Brain pericyte (primary cell): Measurements from ENCODE around the gene ERC2.

Experiments used
- DNase-seq: peaks from one replicate; pipeline ENCODE4 v3.0.0-alpha.2; 2012; ENCODE audit warnings: low read depth, low spot score

ERC2 gene

GRCh38 chr3:55827786-55828185, 640.5 kb downstream of the ERC2 start:
- no peak for DNase-seq

DNA sequence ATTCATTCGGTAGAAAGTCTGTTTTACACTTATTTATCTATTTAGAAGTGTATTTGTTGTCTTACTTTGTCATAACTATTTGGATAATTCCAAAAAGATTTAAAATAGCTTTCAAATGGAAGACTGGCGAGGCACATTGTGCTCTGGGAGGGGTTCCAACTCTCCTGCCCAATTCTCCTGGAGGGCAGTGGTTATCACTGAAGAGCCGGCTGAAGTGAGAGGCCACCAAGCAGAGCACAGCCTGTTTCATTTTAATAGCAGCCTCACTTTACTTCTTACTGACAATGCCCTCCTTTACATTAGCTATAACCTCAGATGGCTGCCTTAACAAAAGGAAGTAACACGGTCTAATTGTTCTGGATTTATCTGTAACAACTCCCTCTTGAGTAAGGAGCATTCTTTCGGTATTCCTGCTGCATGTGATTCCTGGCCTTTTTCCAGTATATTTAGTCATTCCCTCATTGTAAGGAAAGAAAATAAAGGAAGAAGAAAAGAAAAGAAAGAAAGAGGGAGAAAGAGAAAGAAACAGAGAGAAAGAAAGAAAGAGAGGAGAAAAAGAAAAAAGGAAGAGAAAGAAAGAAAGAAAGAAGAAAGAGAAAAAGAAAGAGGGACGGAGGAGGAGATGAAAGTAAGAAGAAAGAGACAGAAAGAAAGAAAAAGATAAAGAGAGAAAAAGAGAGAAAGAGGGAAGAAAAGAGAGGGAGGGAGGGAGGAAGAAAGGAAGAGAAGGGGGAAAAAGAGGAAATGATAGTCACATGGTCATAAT, 641.4 kb downstream of the ERC2 start:
- no peak for DNase-seq

DNA sequence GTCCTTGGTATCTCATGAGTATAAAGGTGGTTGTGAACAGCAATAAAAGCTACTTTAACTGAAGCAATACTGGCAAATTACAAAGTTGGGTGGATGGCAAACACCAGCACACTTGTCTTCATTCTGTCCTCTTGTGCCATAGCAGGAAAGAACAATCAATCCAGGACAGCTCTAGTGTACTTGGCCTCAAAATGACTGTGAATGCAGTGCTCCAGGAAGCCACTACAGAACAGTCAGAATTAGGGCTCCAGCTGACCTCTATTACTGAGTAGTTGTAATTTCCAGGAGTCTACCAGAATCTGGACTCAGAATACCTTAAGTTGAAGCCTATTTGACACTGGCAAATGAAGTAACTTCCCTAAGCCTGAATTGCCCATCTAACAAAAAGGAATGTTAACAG, 642.2 kb downstream of the ERC2 start:
- DNase-seq: no peak

- DNase-seq: no peak
Measured at GRCh38 chr3:55824406-55824805, 643.9 kb downstream of the ERC2 start.

DNA sequence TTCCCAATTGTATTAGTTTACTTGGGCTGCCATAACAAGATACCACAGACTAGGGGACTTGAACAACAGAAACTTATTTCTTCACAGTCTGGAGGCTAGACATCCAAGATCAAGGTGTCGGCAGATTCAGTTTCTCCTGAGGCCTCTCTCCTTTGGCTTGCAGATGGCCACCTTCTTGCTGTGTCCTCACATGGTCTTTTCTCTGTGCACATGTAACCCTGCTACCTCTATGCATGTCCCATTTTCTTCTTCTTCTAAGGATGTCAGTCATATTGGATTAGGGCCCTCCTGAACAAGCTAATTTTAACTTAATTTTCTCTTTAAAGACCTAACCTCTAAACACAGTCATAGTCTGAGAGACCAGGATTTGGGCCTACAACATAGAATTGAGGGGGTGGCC, 644.4 kb downstream of the ERC2 start:
- DNase-seq: no peak

DNA sequence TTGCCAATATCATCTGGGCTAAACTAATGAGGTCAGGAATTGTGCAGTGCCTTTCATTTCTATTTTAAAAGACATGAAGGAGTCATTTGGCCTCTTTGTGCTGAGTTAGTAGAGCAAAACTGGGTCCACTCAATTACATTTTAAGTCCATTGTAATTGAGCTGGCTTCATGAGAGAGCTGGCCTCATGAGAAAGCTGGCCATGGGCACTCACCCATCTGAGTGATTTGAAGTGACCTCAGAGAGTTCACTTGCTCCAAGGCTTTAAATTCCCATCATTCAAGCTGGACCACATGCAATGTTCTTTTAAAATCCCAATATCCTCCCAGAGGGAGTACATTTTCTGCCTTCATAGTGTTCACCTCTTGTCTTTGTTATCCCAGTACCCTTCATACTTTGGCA, 645.3 kb downstream of the ERC2 start:
- no peak for DNase-seq

GRCh38 chr3:55819005-55819404, 649.3 kb downstream of the ERC2 start:
- DNase-seq: no peak

- no peak for DNase-seq
Measured at GRCh38 chr3:55818485-55818884, 649.8 kb downstream of the ERC2 start.

GRCh38 chr3:55816794-55817576, 651.3 kb downstream of the ERC2 start:
- no peak for DNase-seq

- DNase-seq: no peak
Measured at GRCh38 chr3:55815262-55815661, 653.0 kb downstream of the ERC2 start.

GRCh38 chr3:55813268-55814097, 654.8 kb downstream of the ERC2 start:
- DNase-seq: no peak

GRCh38 chr3:55812394-55813013, 655.8 kb downstream of the ERC2 start:
- DNase-seq: no peak

DNA sequence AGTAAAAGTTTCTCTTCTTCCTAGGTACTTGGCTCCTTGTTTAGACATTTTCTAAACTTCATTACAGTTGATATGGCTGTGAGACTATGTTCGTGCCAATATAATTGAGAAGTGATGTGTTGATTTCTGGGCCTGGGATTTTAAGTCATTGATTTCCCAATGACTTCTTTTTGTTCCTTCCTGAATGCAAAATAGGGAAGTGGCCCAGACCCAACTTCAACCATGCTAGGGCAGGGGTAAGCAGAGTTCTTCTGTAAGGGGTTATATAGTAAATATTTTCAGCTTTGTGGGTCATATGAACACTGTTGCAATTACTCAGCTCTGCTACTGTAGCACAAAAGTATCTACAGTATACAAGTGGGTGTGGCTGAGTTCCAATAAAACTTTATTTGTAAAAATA, 661.1 kb downstream of the ERC2 start:
- DNase-seq: no peak

GRCh38 chr3:55805169-55805568, 663.1 kb downstream of the ERC2 start:
- DNase-seq: no peak

DNA sequence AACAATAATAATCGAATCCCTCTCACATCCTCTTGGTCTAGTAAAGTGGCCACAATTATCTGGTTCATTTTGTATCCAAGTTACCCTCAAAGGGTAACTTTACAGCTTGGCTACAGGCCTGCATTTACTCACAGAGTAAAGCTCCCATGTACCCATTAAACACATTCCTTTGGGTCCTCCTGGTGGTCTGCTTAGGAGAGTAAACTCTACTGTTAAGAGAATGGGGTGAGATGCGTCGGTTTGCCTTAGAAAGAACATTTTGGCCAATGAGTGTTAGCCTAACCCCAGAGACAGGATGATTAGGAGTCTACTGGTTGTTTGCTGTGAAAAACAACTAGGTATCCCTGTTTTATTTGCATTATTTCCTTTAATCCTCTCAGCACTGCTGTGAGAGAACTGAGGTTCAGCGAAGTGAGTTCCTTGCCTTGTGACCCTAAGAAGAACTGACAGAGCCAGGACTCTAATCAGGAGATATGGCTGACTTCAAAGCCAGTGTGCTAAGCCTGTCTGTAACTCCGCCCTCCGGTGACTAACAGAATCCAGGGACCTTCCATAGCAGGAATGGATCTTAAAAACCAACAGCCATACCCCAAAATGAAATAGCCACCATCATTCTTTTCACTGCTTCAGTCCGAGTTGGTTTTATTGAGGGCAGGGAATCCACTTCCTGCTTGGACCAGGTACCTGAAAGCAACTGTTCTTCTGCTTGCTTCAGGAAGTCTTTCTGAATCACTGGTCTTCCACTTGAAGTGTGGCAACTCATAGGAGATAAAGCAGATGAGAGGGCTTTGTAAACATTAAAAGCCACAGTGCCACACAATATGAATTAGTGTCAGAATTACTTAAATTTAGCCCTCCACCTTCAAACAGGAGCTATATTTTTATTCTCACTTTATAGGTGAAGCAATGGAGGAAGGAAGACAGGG, 663.8 kb downstream of the ERC2 start:
- DNase-seq: no peak

GRCh38 chr3:55802816-55803215, 665.5 kb downstream of the ERC2 start:
- DNase-seq: no peak

DNA sequence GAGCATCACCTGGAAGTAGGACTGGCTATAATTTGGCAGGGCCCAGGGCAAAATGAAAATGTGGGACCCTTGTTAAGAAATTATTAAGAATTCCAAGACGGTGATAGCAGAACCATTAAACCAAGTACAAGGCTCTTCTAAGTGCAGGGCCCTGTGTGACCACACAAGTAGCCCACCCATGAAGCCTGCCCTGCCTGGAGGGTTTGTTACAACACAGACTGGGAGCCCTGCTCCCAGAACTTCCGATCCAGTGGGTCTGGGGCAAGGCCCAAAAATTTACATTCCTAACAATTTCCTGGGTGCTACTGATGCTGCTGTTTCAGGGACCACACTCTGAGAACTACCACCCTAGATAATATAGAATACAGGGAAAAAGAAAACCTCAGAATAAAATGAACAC, 666.6 kb downstream of the ERC2 start:
- no peak for DNase-seq

DNA sequence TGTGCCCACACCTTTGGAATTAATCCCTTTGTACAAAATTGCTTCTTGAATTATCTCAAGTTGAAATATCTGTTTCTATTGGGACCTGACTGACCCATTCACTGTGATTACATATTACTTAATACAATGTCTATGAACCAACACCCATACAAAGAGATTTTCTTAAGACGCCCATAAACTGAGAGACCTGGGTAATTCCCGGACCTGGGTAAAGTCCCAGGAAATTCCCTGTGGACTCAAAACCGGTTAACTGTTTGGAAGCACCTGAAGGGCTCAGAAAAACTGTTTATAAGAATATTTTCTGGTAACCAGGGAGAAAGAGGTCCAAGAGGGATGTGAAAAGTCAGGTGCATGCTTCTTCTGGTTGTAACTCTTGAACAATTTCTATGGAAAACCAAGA, 667.2 kb downstream of the ERC2 start:
- no peak for DNase-seq

- no peak for DNase-seq
Measured at GRCh38 chr3:55797775-55798174, 670.5 kb downstream of the ERC2 start.

- DNase-seq: no peak
Measured at GRCh38 chr3:55797084-55797483, 671.2 kb downstream of the ERC2 start.

GRCh38 chr3:55796533-55796932, 671.7 kb downstream of the ERC2 start:
- DNase-seq: no peak
